ENCODE results near the gene CLEC3A. TPM values are rescaled to one million over a fixed set of nuclear protein-coding genes. Genes with fewer than 3 reads are reported as not detected.

CLEC3A gene
- total RNA-seq, 1 donor from 2014 or later: not detected

GRCh38 chr16:77995843-77996455 lies 26.4 kb upstream of the CLEC3A start:
- Mint-ChIP-seq H3K4me1 (peaks cover 31% of the 10 kb centered on the region), H3K4me3 (no peak overlapping the region), H3K27me3 (ENCODE audit: low read depth) (no peaks in the 10 kb centered on the region), H3K36me3 (peaks cover 18% of the 10 kb centered on the region), H3K27ac (no peak overlapping the region), H3K9me3 (peaks cover 24% of the 10 kb centered on the region)
- TF ChIP-seq, protein P1, sequence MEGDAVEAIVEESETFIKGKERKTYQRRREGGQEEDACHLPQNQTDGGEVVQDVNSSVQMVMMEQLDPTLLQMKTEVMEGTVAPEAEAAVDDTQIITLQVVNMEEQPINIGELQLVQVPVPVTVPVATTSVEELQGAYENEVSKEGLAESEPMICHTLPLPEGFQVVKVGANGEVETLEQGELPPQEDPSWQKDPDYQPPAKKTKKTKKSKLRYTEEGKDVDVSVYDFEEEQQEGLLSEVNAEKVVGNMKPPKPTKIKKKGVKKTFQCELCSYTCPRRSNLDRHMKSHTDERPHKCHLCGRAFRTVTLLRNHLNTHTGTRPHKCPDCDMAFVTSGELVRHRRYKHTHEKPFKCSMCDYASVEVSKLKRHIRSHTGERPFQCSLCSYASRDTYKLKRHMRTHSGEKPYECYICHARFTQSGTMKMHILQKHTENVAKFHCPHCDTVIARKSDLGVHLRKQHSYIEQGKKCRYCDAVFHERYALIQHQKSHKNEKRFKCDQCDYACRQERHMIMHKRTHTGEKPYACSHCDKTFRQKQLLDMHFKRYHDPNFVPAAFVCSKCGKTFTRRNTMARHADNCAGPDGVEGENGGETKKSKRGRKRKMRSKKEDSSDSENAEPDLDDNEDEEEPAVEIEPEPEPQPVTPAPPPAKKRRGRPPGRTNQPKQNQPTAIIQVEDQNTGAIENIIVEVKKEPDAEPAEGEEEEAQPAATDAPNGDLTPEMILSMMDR (IDR thresholded peaks at IDR 0.05; ENCODE audit: unreplicated experiment): no peak
- no peak for DNase-seq (ENCODE audit: low spot score in 2 of 2, unreplicated experiment in 2 of 2)

- Mint-ChIP-seq H3K27me3 (ENCODE audit: low read depth) (no peaks in the 10 kb centered on the region), H3K27ac (no peak overlapping the region), H3K4me1 (peaks cover 19% of the 10 kb centered on the region), H3K36me3 (peaks cover 10% of the 10 kb centered on the region), H3K9me3 (peaks cover 15% of the 10 kb centered on the region), H3K4me3 (no peak overlapping the region)
- TF ChIP-seq, protein P1 (IDR thresholded peaks at IDR 0.05; ENCODE audit: unreplicated experiment): no peak
- DNase-seq (ENCODE audit: low spot score in 2 of 2, unreplicated experiment in 2 of 2): no peak
Measured at GRCh38 chr16:77998350-77999023, 23.9 kb upstream of the CLEC3A start.

GRCh38 chr16:78001451-78002025 lies 20.8 kb upstream of the CLEC3A start:
- Mint-ChIP-seq H3K4me3 (no peak overlapping the region), H3K9me3 (peaks cover 3% of the 10 kb centered on the region), H3K4me1 (peaks cover 9% of the 10 kb centered on the region), H3K36me3 (peaks cover 4% of the 10 kb centered on the region), H3K27me3 (ENCODE audit: low read depth) (no peaks in the 10 kb centered on the region), H3K27ac (no peak overlapping the region)
- TF ChIP-seq, protein P1 (IDR thresholded peaks at IDR 0.05; ENCODE audit: unreplicated experiment): no peak
- DNase-seq (ENCODE audit: low spot score in 2 of 2, unreplicated experiment in 2 of 2): no peak

- H3K4me1 Mint-ChIP-seq: peaks cover 9% of the 10 kb centered on the region
- no peaks in the 10 kb centered on the region for H3K36me3 Mint-ChIP-seq
- no peaks in the 10 kb centered on the region for H3K9me3 Mint-ChIP-seq
- H3K4me3 Mint-ChIP-seq: no peak overlapping the region
- H3K27me3 Mint-ChIP-seq (ENCODE audit: low read depth): no peaks in the 10 kb centered on the region
- H3K27ac Mint-ChIP-seq: no peak overlapping the region
- TF ChIP-seq, protein P1 (IDR thresholded peaks at IDR 0.05; ENCODE audit: unreplicated experiment): peak; percentile 96
- peak; percentile 60 to 81 for DNase-seq (ENCODE audit: low spot score in 2 of 2, unreplicated experiment in 2 of 2)
Measured at GRCh38 chr16:78002915-78003538, 19.3 kb upstream of the CLEC3A start.

GRCh38 chr16:78004517-78004916 lies 17.8 kb upstream of the CLEC3A start:
- no peak overlapping the region for H3K27ac Mint-ChIP-seq
- H3K9me3 Mint-ChIP-seq: no peaks in the 10 kb centered on the region
- TF ChIP-seq, protein P1 (IDR thresholded peaks at IDR 0.05; ENCODE audit: unreplicated experiment): no peak
- H3K36me3 Mint-ChIP-seq: no peaks in the 10 kb centered on the region
- peaks cover 9% of the 10 kb centered on the region for H3K4me1 Mint-ChIP-seq
- no peaks in the 10 kb centered on the region for H3K27me3 Mint-ChIP-seq (ENCODE audit: low read depth)
- H3K4me3 Mint-ChIP-seq: no peak overlapping the region
- DNase-seq (ENCODE audit: low spot score in 2 of 2, unreplicated experiment in 2 of 2): no peak

Data from mesothelial cell of epicardium (in vitro differentiated cells).